NT2/D1 (cell line): ENCODE results near the gene IL13RA2.

ENCODE experiments used
- YY1 ChIP-seq: IDR thresholded peaks from 2 replicates; pipeline ENCODE4 v1.6.1; 2011; ENCODE audit not compliant: insufficient read length, insufficient read depth
- ZNF274 ChIP-seq: IDR thresholded peaks from 2 replicates; pipeline ENCODE4 v1.6.1; 2011; ENCODE audit warnings: mild to moderate bottlenecking, low read depth, low read length

GRCh38 chrX:115030625-115031024 is 13.2 kb upstream of the IL13RA2 start:
- TF ChIP-seq ZNF274 (no peak), YY1 (no peak)
